IMR-90 (cell line): Measurements from ENCODE around the gene ACACA. TPM values are rescaled to one million over a fixed set of nuclear protein-coding genes. Genes with fewer than 3 reads are reported as not detected.

Source experiments
- ATAC-seq: fragments of 200-7000 bp; cut with Tn5 transposase; 2 replicates; pipeline ENCODE4 v1.9.1; 2020; ENCODE audit warnings: low read depth, mild to moderate bottlenecking, moderate library complexity
- BruUV-seq: library from RNA; stranded (reverse); fragments of 400-500 nt; replicated peaks from 2 replicates; lab custom pipeline; 2021; lab: Mats Ljungman, UMichigan
- CTCF ChIA-PET: fragments of 300-600 bp; formaldehyde crosslinking; extraction: SDS; loops from one replicate; lab custom pipeline; 2021; ENCODE audit warnings: antibody characterized with exemption; lab: Yijun Ruan, JAX
- POLR2A ChIA-PET: fragments of 300-600 bp; sonication (Branson Sonifier 250); formaldehyde crosslinking; loops from one replicate; lab custom pipeline; 2022; ENCODE audit warnings: antibody characterized with exemption; ENCODE audit not compliant: unreplicated experiment; lab: Charles Lee
- DNase-seq: peaks from one replicate; pipeline ENCODE4 v3.0.0; 2013
- H2AFZ ChIP-seq: replicated peaks from 2 replicates; pipeline ENCODE3; 2013; ENCODE audit warnings: low read length, mild to moderate bottlenecking; ENCODE audit not compliant: poor library complexity
- H2AK5ac ChIP-seq: 2 replicates; pipeline ENCODE4 v1.6.1; 2013; ENCODE audit warnings: low read depth, low read length, inconsistent platforms
- H2AK9ac ChIP-seq: replicated peaks from 2 replicates; pipeline ENCODE3; 2013; ENCODE audit warnings: mild to moderate bottlenecking, low read depth, low read length, moderate library complexity; ENCODE audit not compliant: poor library complexity
- H2BK120ac ChIP-seq: 2 replicates; pipeline ENCODE4 v1.6.1; 2013; ENCODE audit warnings: low read depth, low read length, inconsistent platforms
- H2BK15ac ChIP-seq: 3 replicates; pipeline ENCODE4 v1.6.1; 2013; ENCODE audit warnings: low read depth, low read length, inconsistent platforms
- H2BK20ac ChIP-seq: 2 replicates; pipeline ENCODE4 v1.6.1; 2013; ENCODE audit warnings: low read depth, mild to moderate bottlenecking, inconsistent platforms, low read length, moderate library complexity
- H2BK5ac ChIP-seq: 2 replicates; pipeline ENCODE4 v1.6.1; 2013; ENCODE audit warnings: mild to moderate bottlenecking, low read depth, low read length, inconsistent platforms; ENCODE audit not compliant: poor library complexity, severe bottlenecking
- H3K14ac ChIP-seq: replicated peaks from 2 replicates; pipeline ENCODE4 v1.6.1; 2013; ENCODE audit warnings: low read depth, low read length, inconsistent platforms
- H3K18ac ChIP-seq: 2 replicates; pipeline ENCODE4 v1.6.1; 2013; ENCODE audit warnings: low read depth, low read length, control low read depth
- H3K23ac ChIP-seq: 2 replicates; pipeline ENCODE4 v1.6.1; 2013; ENCODE audit warnings: low read depth, low read length, inconsistent platforms
- H3K27ac ChIP-seq: 2 replicates; pipeline ENCODE4 v1.5.1; 2013; ENCODE audit warnings: mild to moderate bottlenecking, control low read depth, low read length; ENCODE audit not compliant: insufficient read depth
- H3K27me3 ChIP-seq: 2 replicates; pipeline ENCODE4 v1.6.1; 2013; ENCODE audit warnings: low read length; ENCODE audit not compliant: control insufficient read depth, insufficient read depth
- H3K36me3 ChIP-seq: 2 replicates; pipeline ENCODE4 v1.6.1; 2013; ENCODE audit warnings: low read length, mixed read lengths; ENCODE audit not compliant: control insufficient read depth, insufficient read depth
- H3K4ac ChIP-seq: 2 replicates; pipeline ENCODE4 v1.6.1; 2013; ENCODE audit warnings: low read depth, low read length, inconsistent platforms
- H3K4me1 ChIP-seq: 2 replicates; pipeline ENCODE4 v1.6.1; 2013; ENCODE audit warnings: low read length, mixed read lengths; ENCODE audit not compliant: control insufficient read depth, insufficient read depth
- H3K4me2 ChIP-seq: 2 replicates; pipeline ENCODE4 v1.6.1; 2013; ENCODE audit warnings: low read depth, mild to moderate bottlenecking, control low read depth, low read length, moderate library complexity
- H3K4me3 ChIP-seq: 2 replicates; pipeline ENCODE4 v1.5.1; 2013; ENCODE audit warnings: low read depth, mild to moderate bottlenecking, control low read depth, low read length, moderate library complexity; ENCODE audit not compliant: insufficient read depth
- H3K56ac ChIP-seq: 2 replicates; pipeline ENCODE4 v1.6.1; 2013; ENCODE audit warnings: low read length, inconsistent platforms; ENCODE audit not compliant: insufficient read depth; ENCODE audit errors: extremely low read depth
- H3K79me1 ChIP-seq, 2 experiments: 2 replicates each; pipeline ENCODE4 v1.6.1; 2013; ENCODE audit warnings: low read length in 2 of 2, inconsistent platforms in 1 of 2, low read depth in 1 of 2
- H3K9ac ChIP-seq: 2 replicates; pipeline ENCODE4 v1.6.1; 2013; ENCODE audit warnings: low read depth, low read length, control low read depth
- H3K9me1 ChIP-seq: 2 replicates; pipeline ENCODE4 v1.6.1; 2013; ENCODE audit warnings: low read length, inconsistent platforms; ENCODE audit not compliant: insufficient read depth
- H3K9me3 ChIP-seq: 2 replicates; pipeline ENCODE4 v1.6.1; 2013; ENCODE audit warnings: low read length; ENCODE audit not compliant: control insufficient read depth, insufficient read depth
- H4K20me1 ChIP-seq: 2 replicates; pipeline ENCODE4 v1.6.1; 2013; ENCODE audit warnings: low read length, inconsistent platforms; ENCODE audit not compliant: insufficient read depth
- H4K5ac ChIP-seq: 2 replicates; pipeline ENCODE4 v1.6.1; 2013; ENCODE audit warnings: mild to moderate bottlenecking, low read depth, low read length, control low read depth
- H4K8ac ChIP-seq, 2 experiments: 2 replicates each; pipeline ENCODE4 v1.6.1; 2013; ENCODE audit warnings: low read depth in 2 of 2, low read length in 2 of 2, control low read depth in 1 of 2, inconsistent platforms in 1 of 2
- H4K91ac ChIP-seq: 2 replicates; pipeline ENCODE4 v1.6.1; 2013; ENCODE audit warnings: low read depth, low read length, inconsistent platforms; ENCODE audit not compliant: insufficient read depth
- BHLHE40 ChIP-seq: fragments of 150-350 bp; IDR thresholded peaks from 2 replicates; pipeline ENCODE4 v1.6.1; 2016; ENCODE audit warnings: mild to moderate bottlenecking, low read depth, low read length
- CEBPB ChIP-seq: IDR thresholded peaks from 2 replicates; pipeline ENCODE4 v1.6.1; 2012; ENCODE audit warnings: low read depth, low read length, improper control_type of control experiment
- CHD1 ChIP-seq: IDR thresholded peaks from 2 replicates; pipeline ENCODE4 v1.6.1; 2012; ENCODE audit warnings: low read depth, low read length, improper control_type of control experiment
- CTCF ChIP-seq: conservative IDR thresholded peaks from 2 replicates; pipeline ENCODE4 v1.5.1; 2012; ENCODE audit warnings: mild to moderate bottlenecking, low read depth, low read length, improper control_type of control experiment
- FOS ChIP-seq: fragments of 150-350 bp; IDR thresholded peaks from 2 replicates; pipeline ENCODE4 v1.6.1; 2016; ENCODE audit warnings: low read depth, low read length
- MAFK ChIP-seq: IDR thresholded peaks from 2 replicates; pipeline ENCODE4 v1.6.1; 2012; ENCODE audit warnings: low read depth, low read length, improper control_type of control experiment
- MAZ ChIP-seq: IDR thresholded peaks from 2 replicates; pipeline ENCODE4 v1.6.1; 2012; ENCODE audit warnings: low read depth, mild to moderate bottlenecking, low read length, improper control_type of control experiment, moderate library complexity, borderline replicate concordance
- MXI1 ChIP-seq: IDR thresholded peaks from 2 replicates; pipeline ENCODE4 v1.6.1; 2012; ENCODE audit warnings: low read depth, mild to moderate bottlenecking, low read length, moderate library complexity, borderline replicate concordance
- NFE2L2 ChIP-seq: fragments of 150-350 bp; IDR thresholded peaks from 2 replicates; pipeline ENCODE4 v1.6.1; 2016; ENCODE audit warnings: low read depth, mild to moderate bottlenecking, low read length
- POLR2A ChIP-seq: IDR thresholded peaks from 2 replicates; pipeline ENCODE4 v1.6.1; 2012; ENCODE audit warnings: mild to moderate bottlenecking, low read depth, low read length
- RAD21 ChIP-seq: IDR thresholded peaks from 2 replicates; pipeline ENCODE4 v1.6.1; 2012; ENCODE audit warnings: low read length, improper control_type of control experiment
- RCOR1 ChIP-seq: IDR thresholded peaks from 2 replicates; pipeline ENCODE4 v1.6.1; 2012; ENCODE audit warnings: mild to moderate bottlenecking, low read length, improper control_type of control experiment; ENCODE audit not compliant: insufficient replicate concordance
- RFX5 ChIP-seq: IDR thresholded peaks from 2 replicates; pipeline ENCODE4 v1.8.0; 2012; ENCODE audit warnings: low read depth, mild to moderate bottlenecking, low read length, moderate library complexity
- SMC3 ChIP-seq: fragments of 150-350 bp; IDR thresholded peaks from 2 replicates; pipeline ENCODE4 v1.6.1; 2016; ENCODE audit warnings: low read depth, mild to moderate bottlenecking, antibody characterized with exemption, low read length, moderate library complexity
- WGBS, 2 experiments: methylation state at CpG; one replicate each; pipeline versions ENCODE4 v1.1.5 to v1.1.7; 2013; ENCODE audit warnings: missing lambda C conversion rate in 2 of 2; ENCODE audit not compliant: insufficient read length in 1 of 2; ENCODE audit errors: extremely low coverage in 2 of 2; 5-methylcytosine and 5-hydroxymethylcytosine counted together
- dilution Hi-C: fragments of 300-500 bp; cut with HindIII; formaldehyde crosslinking; loops from one replicate; pipeline ENCODE4 v1.14.3; 2018; ENCODE audit warnings: low sequenced_read_pairs; ENCODE audit not compliant: unreplicated experiment
- in situ Hi-C: fragments of 300-500 bp; cut with MboI; formaldehyde crosslinking; loops from 3 replicates; pipeline ENCODE4 v1.14.3; 2019; ENCODE audit warnings: low sequenced_read_pairs, inconsistent platforms, mixed read lengths
- intact Hi-C: fragments of 100-400 bp; cut with micrococcal nuclease; formaldehyde crosslinking; loops from 2 replicates; pipeline ENCODE4 v1.10.0; 2022
- polyA plus RNA-seq, 3 experiments: library from polyadenylated mRNA; depleted of rRNA; stranded (reverse); fragments of >200 nt; gene quantifications; 2 replicates each; pipeline ENCODE4 v1.2.3, GENCODE V29; 2012; ENCODE audit warnings: low replicate concordance in 1 of 3
- total RNA-seq: library from RNA; depleted of rRNA; stranded (reverse); fragments of >200 nt; gene quantifications from 2 replicates; pipeline ENCODE4 v1.2.3, GENCODE V29; 2012
- TF ChIP-seq, protein P1 (sequence below): fragments of 150-350 bp; IDR thresholded peaks from 2 replicates; pipeline ENCODE4 v1.6.1; 2017; ENCODE audit warnings: mild to moderate bottlenecking, antibody characterized with exemption, low read length, low read depth

ACACA gene
- total and polyA plus RNA-seq, 2 of the 4 experiments (the other 2 are of a cell fraction), result 21.3 to 39.1 TPM

DNA sequence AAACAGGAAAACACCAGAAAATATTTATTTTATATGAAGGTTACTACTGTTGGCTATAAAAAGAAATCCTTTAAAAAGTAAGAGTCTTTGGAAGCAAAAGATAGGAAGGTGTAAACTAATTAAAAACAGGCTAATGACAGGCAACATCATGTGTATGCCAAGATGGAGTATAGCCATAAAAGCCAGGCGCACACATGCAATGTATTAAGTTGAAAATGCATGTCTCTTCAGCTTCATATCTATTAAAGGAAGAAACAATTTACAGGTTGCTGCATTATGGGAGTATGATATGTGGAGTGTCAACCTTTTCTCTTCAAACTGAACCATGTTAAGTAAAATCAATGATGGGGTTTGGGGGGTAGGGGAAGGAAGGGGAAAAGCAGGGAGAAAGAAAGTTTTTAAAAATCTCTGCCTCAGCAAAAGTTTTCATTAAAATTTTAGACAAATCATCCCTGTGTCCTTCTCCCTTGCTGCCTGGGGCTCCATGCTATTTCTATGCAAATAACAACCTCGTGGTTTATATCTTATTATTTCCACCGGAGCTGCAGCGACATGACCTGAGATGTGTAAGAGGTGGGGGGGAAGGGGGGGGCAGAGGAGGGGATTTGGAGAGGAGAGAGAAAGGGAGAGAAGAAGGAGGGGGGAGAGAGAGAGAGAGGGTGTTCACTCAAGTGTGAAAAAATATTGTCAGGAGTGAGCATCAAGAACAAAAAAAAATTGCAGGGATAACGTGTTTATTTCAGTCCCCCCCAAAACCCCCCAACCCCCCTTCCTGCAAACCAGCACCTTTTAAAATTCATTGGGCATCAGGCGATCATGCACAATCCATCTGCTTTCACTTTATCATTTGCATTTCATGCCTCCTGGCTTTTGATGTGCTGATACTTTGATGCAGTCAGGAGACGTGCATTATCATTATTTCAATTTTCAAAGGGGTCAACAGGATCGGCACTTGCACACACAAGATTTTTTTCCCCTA, 260.3 kb downstream of the ACACA start:
- Histone ChIP-seq H3K4me2 (no peak overlapping the region), H3K9ac (no peak overlapping the region), H4K8ac (no peak overlapping the region), H3K9me1 (no peaks in the 10 kb centered on the region; the same call in 1 of the 2 replicates), H4K91ac (no peak overlapping the region), H2AK9ac (no peak overlapping the region), H2BK20ac (no peak overlapping the region), H2AK5ac (no peak overlapping the region), H3K36me3 (peaks cover 4% of the 10 kb centered on the region; the same call in 1 of the 2 replicates), H3K27ac (no peak overlapping the region), H3K56ac (no peak overlapping the region), H3K14ac (no peak overlapping the region), H3K4me1 (peaks cover 2% of the 10 kb centered on the region; the same call in 1 of the 2 replicates), H3K18ac (no peak overlapping the region), H3K9me3 (no peaks in the 10 kb centered on the region), H2AFZ (no peak overlapping the region), H3K4ac (no peak overlapping the region), H3K23ac (no peak overlapping the region), H3K4me3 (no peak overlapping the region), H3K79me1 (no peaks in the 10 kb centered on the region), H2BK15ac (no peak overlapping the region), H3K27me3 (no peaks in the 10 kb centered on the region), H2BK120ac (no peak overlapping the region), H4K5ac (no peak overlapping the region), H4K20me1 (no peaks in the 10 kb centered on the region), H2BK5ac (no peak overlapping the region)
- ATAC-seq (no peak), DNase-seq (no peak)
- BruUV-seq, result no TSS peak
- dilution Hi-C loops (no loop called here), in situ Hi-C loops (no loop called here), intact Hi-C loops (no loop called here)
- ChIA-PET POLR2A (no interaction called here), CTCF (no interaction called here)
- WGBS, 2 experiments, result no CpG with 5 or more reads among the region's 8 CpGs
- TF ChIP-seq CEBPB (no peak), MAZ (no peak), RCOR1 (no peak), POLR2A (no peak), BHLHE40 (no peak), MXI1 (no peak), FOS (no peak), SMC3 (no peak), RAD21 (no peak), CTCF (no peak), CHD1 (no peak), MAFK (no peak), NFE2L2 (no peak), RFX5 (no peak)
- TF ChIP-seq, protein P1, sequence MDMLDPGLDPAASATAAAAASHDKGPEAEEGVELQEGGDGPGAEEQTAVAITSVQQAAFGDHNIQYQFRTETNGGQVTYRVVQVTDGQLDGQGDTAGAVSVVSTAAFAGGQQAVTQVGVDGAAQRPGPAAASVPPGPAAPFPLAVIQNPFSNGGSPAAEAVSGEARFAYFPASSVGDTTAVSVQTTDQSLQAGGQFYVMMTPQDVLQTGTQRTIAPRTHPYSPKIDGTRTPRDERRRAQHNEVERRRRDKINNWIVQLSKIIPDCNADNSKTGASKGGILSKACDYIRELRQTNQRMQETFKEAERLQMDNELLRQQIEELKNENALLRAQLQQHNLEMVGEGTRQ, result no peak
